Measurements from ENCODE around the gene PBX3.

Gene PBX3

GRCh38 chr9:125878164-125878631, 131.0 kb downstream of the PBX3 start:
- Histone ChIP-seq H3K4me1 (ENCODE audit: insufficient read depth, insufficient read length) (peaks cover 4% of the 10 kb centered on the region), H3K9ac (ENCODE audit: insufficient read length, low read depth) (no peak overlapping the region), H3K36me3 (ENCODE audit: insufficient read depth, insufficient read length, low read length) (no peaks in the 10 kb centered on the region), H3K27me3 (ENCODE audit: insufficient read depth, insufficient read length) (no peaks in the 10 kb centered on the region), H3K9me3 (ENCODE audit: insufficient read depth, low read length) (no peaks in the 10 kb centered on the region), H3K4me3 (ENCODE audit: insufficient read length, low read depth) (no peak overlapping the region)
- TF ChIP-seq YY1 (IDR thresholded peaks at IDR 0.05; ENCODE audit: insufficient read depth, insufficient read length): no peak
- no peak for TF ChIP-seq ZNF274 (IDR thresholded peaks at IDR 0.05; ENCODE audit: low read depth, low read length)
- no peak for TF ChIP-seq SUZ12 (IDR thresholded peaks at IDR 0.05; ENCODE audit: extremely low read depth, insufficient read depth, insufficient read length)
- peak; percentile 70 for DNase-seq (ENCODE audit: low read depth, low spot score)

GRCh38 chr9:125881042-125881441, 133.9 kb downstream of the PBX3 start:
- no peaks in the 10 kb centered on the region for H3K36me3 ChIP-seq (ENCODE audit: insufficient read depth, insufficient read length, low read length)
- peaks cover 4% of the 10 kb centered on the region for H3K4me1 ChIP-seq (ENCODE audit: insufficient read depth, insufficient read length)
- no peaks in the 10 kb centered on the region for H3K9me3 ChIP-seq (ENCODE audit: insufficient read depth, low read length)

DNA sequence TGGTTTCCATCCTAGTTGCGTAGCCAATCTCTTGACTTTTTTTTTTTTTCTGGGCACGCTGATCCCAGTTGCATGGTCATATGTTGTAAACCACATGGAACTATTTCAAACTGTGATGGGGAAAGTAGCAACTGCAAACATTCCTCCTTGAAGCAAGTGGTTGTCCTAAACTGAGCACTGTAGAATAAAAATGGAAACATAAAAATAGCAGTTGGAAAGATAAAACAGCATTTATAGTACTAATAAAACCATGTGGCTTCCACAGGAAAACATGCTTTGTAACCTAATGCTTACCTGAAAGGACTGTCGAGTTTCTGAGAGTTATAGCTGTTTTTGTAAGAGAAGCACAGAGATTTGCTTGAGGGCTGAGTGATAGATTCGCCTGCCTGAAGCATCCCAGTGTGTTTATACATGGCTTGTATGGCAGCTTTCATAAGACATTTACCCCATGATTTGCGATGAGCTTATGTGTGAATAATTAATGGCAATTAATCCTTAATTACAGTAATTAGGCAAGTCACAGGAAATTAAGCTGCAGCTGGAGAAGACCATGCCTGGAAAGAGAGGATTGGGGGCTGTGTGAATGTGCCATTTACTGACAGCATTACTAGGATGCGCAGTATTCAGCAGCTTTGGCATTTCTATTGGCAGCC, 136.5 kb downstream of the PBX3 start:
- Histone ChIP-seq H3K4me1 (ENCODE audit: insufficient read depth, insufficient read length) (no peaks in the 10 kb centered on the region), H3K9ac (ENCODE audit: insufficient read length, low read depth) (no peak overlapping the region), H3K4me3 (ENCODE audit: insufficient read length, low read depth) (no peak overlapping the region), H3K36me3 (ENCODE audit: insufficient read depth, insufficient read length, low read length) (no peaks in the 10 kb centered on the region), H3K27me3 (ENCODE audit: insufficient read depth, insufficient read length) (no peaks in the 10 kb centered on the region), H3K9me3 (ENCODE audit: insufficient read depth, low read length) (no peaks in the 10 kb centered on the region)
- TF ChIP-seq ZNF274 (IDR thresholded peaks at IDR 0.05; ENCODE audit: low read depth, low read length): no peak
- no peak for TF ChIP-seq SUZ12 (IDR thresholded peaks at IDR 0.05; ENCODE audit: extremely low read depth, insufficient read depth, insufficient read length)
- TF ChIP-seq YY1 (IDR thresholded peaks at IDR 0.05; ENCODE audit: insufficient read depth, insufficient read length): no peak
- no peak for DNase-seq (ENCODE audit: low read depth, low spot score)

More at GRCh38 chr9:125881042-125881441, 133.9 kb downstream of the PBX3 start:
- H3K4me3 ChIP-seq (ENCODE audit: insufficient read length, low read depth): no peak overlapping the region
- no peak for DNase-seq (ENCODE audit: low read depth, low spot score)
- TF ChIP-seq YY1 (IDR thresholded peaks at IDR 0.05; ENCODE audit: insufficient read depth, insufficient read length) (no peak), ZNF274 (IDR thresholded peaks at IDR 0.05; ENCODE audit: low read depth, low read length) (no peak), SUZ12 (IDR thresholded peaks at IDR 0.05; ENCODE audit: extremely low read depth, insufficient read depth, insufficient read length) (no peak)
- no peaks in the 10 kb centered on the region for H3K27me3 ChIP-seq (ENCODE audit: insufficient read depth, insufficient read length)
- no peak overlapping the region for H3K9ac ChIP-seq (ENCODE audit: insufficient read length, low read depth)

DNA sequence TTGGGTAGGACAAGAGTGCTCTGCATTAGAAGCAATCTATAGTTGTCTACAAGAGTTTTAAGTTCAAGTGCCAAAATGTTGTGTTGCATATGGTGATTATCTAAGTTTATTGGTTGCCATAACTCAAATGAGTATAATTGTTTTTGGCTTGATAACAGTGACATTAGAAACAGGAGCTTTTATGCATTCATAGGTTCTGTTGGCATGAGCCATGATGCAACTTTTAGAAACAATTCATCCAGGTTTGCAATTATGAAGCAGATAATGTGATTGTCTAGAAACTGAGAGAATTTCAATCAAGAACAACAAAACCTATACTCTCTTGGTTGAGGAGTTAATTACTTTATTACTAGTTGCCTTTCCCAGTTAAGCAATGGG, 137.0 kb downstream of the PBX3 start:
- TF ChIP-seq YY1 (IDR thresholded peaks at IDR 0.05; ENCODE audit: insufficient read depth, insufficient read length) (no peak), ZNF274 (IDR thresholded peaks at IDR 0.05; ENCODE audit: low read depth, low read length) (no peak), SUZ12 (IDR thresholded peaks at IDR 0.05; ENCODE audit: extremely low read depth, insufficient read depth, insufficient read length) (no peak)
- no peaks in the 10 kb centered on the region for H3K9me3 ChIP-seq (ENCODE audit: insufficient read depth, low read length)
- H3K4me1 ChIP-seq (ENCODE audit: insufficient read depth, insufficient read length): peaks cover under 1% of the 10 kb centered on the region
- no peak for DNase-seq (ENCODE audit: low read depth, low spot score)
- no peak overlapping the region for H3K4me3 ChIP-seq (ENCODE audit: insufficient read length, low read depth)
- H3K9ac ChIP-seq (ENCODE audit: insufficient read length, low read depth): no peak overlapping the region
- H3K27me3 ChIP-seq (ENCODE audit: insufficient read depth, insufficient read length): no peaks in the 10 kb centered on the region
- H3K36me3 ChIP-seq (ENCODE audit: insufficient read depth, insufficient read length, low read length): no peaks in the 10 kb centered on the region

DNA sequence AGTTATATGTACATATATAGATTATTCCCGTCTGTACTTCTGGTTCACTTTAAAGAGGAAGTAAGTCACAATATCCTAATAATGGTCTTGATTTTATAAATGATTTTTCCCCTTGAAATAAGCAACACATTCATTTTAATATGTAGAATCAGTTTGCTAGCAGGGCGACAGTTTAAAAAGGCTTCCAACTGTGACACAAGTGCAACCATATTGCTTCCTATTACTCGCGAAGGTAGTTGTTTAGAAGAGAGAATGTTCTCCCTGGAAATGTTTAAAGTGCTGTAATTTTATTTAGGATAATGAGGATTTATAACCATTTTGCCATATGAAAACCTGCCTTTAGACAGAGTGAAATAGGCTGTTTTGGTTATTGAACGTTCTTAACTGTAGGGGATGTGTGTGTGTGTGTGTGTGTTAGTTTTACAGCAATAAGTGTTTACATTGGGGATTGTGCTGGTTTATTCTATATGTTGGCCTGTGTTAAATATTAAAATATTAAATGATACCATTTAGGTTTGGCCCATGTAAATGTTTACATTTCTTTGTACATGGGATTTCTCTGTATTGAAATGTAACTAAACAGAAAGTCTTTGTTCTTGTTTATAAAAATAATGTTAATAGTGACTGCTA, 138.3 kb downstream of the PBX3 start:
- Histone ChIP-seq H3K27me3 (ENCODE audit: insufficient read depth, insufficient read length) (no peaks in the 10 kb centered on the region), H3K4me1 (ENCODE audit: insufficient read depth, insufficient read length) (peaks cover 2% of the 10 kb centered on the region), H3K9me3 (ENCODE audit: insufficient read depth, low read length) (no peaks in the 10 kb centered on the region), H3K36me3 (ENCODE audit: insufficient read depth, insufficient read length, low read length) (no peaks in the 10 kb centered on the region), H3K9ac (ENCODE audit: insufficient read length, low read depth) (no peak overlapping the region), H3K4me3 (ENCODE audit: insufficient read length, low read depth) (no peak overlapping the region)
- TF ChIP-seq YY1 (IDR thresholded peaks at IDR 0.05; ENCODE audit: insufficient read depth, insufficient read length) (no peak), SUZ12 (IDR thresholded peaks at IDR 0.05; ENCODE audit: extremely low read depth, insufficient read depth, insufficient read length) (no peak), ZNF274 (IDR thresholded peaks at IDR 0.05; ENCODE audit: low read depth, low read length) (no peak)
- DNase-seq (ENCODE audit: low read depth, low spot score): no peak

DNA sequence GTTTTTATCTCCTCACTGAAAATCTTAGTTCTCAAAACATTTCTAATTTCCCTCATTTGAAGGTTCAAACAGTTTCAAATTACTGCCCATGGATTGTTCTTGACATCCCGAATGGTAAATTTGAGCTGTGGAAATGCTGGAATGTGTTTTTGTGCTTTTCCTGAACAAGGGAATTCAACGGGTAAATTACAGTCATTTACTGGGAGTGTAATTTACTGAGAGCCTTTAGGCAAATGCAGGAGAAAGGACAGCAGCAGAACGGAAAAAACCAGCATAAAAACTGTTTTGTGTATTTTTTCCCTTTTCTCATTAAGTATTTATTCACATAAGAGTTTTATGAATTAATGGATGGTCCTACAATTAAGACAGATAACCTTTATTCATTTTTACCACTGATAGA, 139.2 kb downstream of the PBX3 start:
- H3K27me3 ChIP-seq (ENCODE audit: insufficient read depth, insufficient read length): no peaks in the 10 kb centered on the region
- no peaks in the 10 kb centered on the region for H3K36me3 ChIP-seq (ENCODE audit: insufficient read depth, insufficient read length, low read length)
- DNase-seq (ENCODE audit: low read depth, low spot score): no peak
- H3K9me3 ChIP-seq (ENCODE audit: insufficient read depth, low read length): no peaks in the 10 kb centered on the region
- H3K4me1 ChIP-seq (ENCODE audit: insufficient read depth, insufficient read length): peaks cover 2% of the 10 kb centered on the region
- H3K4me3 ChIP-seq (ENCODE audit: insufficient read length, low read depth): no peak overlapping the region
- TF ChIP-seq ZNF274 (IDR thresholded peaks at IDR 0.05; ENCODE audit: low read depth, low read length): no peak
- TF ChIP-seq SUZ12 (IDR thresholded peaks at IDR 0.05; ENCODE audit: extremely low read depth, insufficient read depth, insufficient read length): no peak
- TF ChIP-seq YY1 (IDR thresholded peaks at IDR 0.05; ENCODE audit: insufficient read depth, insufficient read length): no peak
- H3K9ac ChIP-seq (ENCODE audit: insufficient read length, low read depth): no peak overlapping the region

- H3K36me3 ChIP-seq (ENCODE audit: insufficient read depth, insufficient read length, low read length): no peaks in the 10 kb centered on the region
- no peaks in the 10 kb centered on the region for H3K27me3 ChIP-seq (ENCODE audit: insufficient read depth, insufficient read length)
- H3K9ac ChIP-seq (ENCODE audit: insufficient read length, low read depth): no peak overlapping the region
- no peak overlapping the region for H3K4me3 ChIP-seq (ENCODE audit: insufficient read length, low read depth)
- DNase-seq (ENCODE audit: low read depth, low spot score): no peak
- peaks cover 2% of the 10 kb centered on the region for H3K4me1 ChIP-seq (ENCODE audit: insufficient read depth, insufficient read length)
- TF ChIP-seq YY1 (IDR thresholded peaks at IDR 0.05; ENCODE audit: insufficient read depth, insufficient read length) (no peak), SUZ12 (IDR thresholded peaks at IDR 0.05; ENCODE audit: extremely low read depth, insufficient read depth, insufficient read length) (no peak), ZNF274 (IDR thresholded peaks at IDR 0.05; ENCODE audit: low read depth, low read length) (no peak)
- no peaks in the 10 kb centered on the region for H3K9me3 ChIP-seq (ENCODE audit: insufficient read depth, low read length)
Observed at GRCh38 chr9:125887172-125887571, 140.0 kb downstream of the PBX3 start.

All from NT2/D1 (cell line).